NCI-H1694 treated with DMSO at 0.1 percent for 48 hours (cell line): Measurements from ENCODE around the gene TMEM63C.
"Not testable (repeated sequence)": the region's sequence is repeated elsewhere in the genome, so short reads cannot be mapped to it uniquely, and the experiment has no call there.

Source experiments
- DNase-seq: peaks from one replicate; lab custom pipeline; 2025; lab: John Stamatoyannopoulos, UW

TMEM63C gene

GRCh38 chr14:77279719-77280118 lies 98.1 kb downstream of the TMEM63C start:
- DNase-seq: no peak

- DNase-seq: not testable (repeated sequence)
Observed at GRCh38 chr14:77280921-77281320, 99.3 kb downstream of the TMEM63C start.

DNA sequence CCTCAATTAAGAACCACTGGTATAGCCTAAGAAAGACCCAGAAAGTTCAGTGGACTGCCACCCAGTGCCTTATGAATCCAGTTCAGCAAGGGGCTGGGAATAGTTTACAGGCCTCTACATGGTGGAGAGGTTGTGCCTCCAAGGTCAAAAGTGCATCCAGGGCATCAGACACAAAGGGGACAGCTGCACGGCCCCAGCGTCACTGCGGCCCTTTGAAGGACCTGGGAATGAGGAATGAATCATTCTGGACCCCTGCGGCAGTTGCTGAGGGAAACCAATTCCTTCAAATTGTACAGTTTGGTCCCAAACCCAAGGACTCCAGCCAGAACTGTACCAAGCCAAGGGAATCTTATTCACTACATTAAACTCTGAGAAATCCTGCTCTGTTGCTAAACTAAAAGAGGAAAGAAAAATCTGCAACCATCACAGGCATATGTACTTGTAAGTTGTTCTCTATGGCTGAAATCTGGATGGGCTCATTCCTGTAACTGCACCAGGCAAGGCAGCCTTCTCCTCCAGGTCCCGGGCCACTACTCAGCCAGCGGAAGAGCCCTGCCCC lies 100.3 kb downstream of the TMEM63C start:
- no peak for DNase-seq

DNA sequence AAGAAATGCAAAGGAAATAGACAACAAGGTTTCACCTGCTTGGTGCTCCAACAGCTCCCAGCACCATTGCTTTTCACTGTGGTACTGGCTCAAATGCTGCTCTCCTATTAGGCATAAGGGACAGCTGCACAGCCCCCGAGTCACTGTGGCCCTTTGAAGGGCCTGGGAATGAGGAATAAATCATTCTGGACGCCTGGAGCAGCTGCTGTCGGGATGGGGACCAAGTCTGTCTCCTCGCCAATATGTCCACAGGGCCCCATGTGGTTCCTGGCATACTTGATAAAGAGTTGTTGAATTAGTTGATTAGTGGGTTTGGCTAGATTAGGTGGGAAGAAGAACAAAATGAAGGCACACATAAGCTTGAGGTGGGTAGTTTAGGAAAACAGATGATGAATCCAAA lies 102.5 kb downstream of the TMEM63C start:
- no peak for DNase-seq

- peak; percentile 75 for DNase-seq
Observed at GRCh38 chr14:77284466-77284865, 102.9 kb downstream of the TMEM63C start.

GRCh38 chr14:77286576-77286975 lies 105.0 kb downstream of the TMEM63C start:
- no peak for DNase-seq

DNA sequence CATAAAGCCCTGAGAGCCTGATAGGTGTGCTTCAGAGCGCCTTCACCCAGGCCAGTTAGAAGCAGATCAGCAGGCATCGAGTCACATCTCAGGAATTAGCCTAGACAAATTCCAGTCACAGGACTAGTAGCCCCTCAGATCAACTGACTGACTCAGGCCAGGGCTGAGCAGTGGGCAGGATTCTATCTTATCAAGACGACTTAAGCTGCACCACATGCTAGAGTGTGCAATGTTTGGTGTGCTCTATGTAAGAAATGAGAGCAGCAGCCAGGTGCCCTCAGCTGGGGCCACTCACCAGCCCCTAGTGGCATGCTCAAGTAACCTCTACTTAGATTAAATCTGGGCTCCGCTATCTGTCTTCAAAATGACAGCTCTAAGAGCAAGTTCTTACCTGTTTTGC lies 109.1 kb downstream of the TMEM63C start:
- DNase-seq: no peak

DNA sequence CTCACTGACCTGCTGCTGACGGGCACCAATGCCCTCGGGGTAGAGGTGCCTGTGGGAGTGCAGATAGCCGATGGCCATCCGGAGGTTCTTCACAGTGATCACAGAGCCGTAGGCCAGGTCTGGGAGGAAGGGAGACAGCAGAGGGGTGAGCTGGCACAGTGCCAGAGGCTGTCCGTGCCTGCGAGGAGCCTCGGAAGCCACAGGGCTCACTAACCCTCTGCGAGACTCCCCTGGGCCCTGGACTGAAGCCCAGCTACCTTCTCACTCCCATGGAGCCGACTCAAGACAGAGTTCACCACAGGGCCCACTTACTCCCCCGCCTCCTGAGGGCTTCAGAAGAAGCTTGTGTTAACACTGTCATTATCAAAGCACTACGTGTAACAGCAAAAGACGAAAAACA lies 114.6 kb downstream of the TMEM63C start:
- DNase-seq: no peak

GRCh38 chr14:77296906-77297305 lies 115.3 kb downstream of the TMEM63C start:
- DNase-seq: no peak

- no peak for DNase-seq
Observed at GRCh38 chr14:77299771-77300170, 118.2 kb downstream of the TMEM63C start.

GRCh38 chr14:77301103-77301502 lies 119.5 kb downstream of the TMEM63C start:
- peak; percentile 88 for DNase-seq

GRCh38 chr14:77302926-77303325 lies 121.3 kb downstream of the TMEM63C start:
- no peak for DNase-seq

GRCh38 chr14:77303417-77304156 lies 122.0 kb downstream of the TMEM63C start:
- no peak for DNase-seq

- peak; percentile 39 for DNase-seq
Observed at GRCh38 chr14:77305696-77306095, 124.1 kb downstream of the TMEM63C start.

DNA sequence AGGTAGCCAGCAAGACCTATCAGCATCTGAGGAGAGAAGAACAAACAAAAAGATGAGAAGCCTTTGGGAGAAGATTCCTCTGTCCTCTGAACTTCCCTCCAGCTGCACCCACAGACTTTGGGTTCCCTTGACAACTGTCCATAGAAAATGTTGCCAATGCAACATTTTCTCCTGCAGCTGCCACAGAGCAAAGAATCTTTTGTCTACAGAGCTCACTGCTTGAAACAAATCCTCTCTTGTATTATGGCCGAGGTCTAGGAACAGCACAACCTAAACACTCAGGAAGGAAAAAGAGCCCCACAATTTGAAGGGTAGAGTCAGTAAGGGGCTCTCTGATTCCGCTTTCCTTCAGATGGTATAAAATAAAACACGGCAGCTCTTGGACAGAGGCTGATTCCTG lies 124.8 kb downstream of the TMEM63C start:
- DNase-seq: peak; percentile 53

GRCh38 chr14:77306851-77307496 lies 125.4 kb downstream of the TMEM63C start:
- peak; percentile 76 for DNase-seq
